Osteocyte (in vitro differentiated cells): ENCODE results near the gene LARP1. TPM values are rescaled to one million over a fixed set of nuclear protein-coding genes. Genes with fewer than 3 reads are reported as not detected.

Experiments used
- DNase-seq: peaks from one replicate; pipeline ENCODE4 v3.0.0; 2021; ENCODE audit warnings: mixed read lengths; ENCODE audit not compliant: unreplicated experiment; ENCODE audit errors: extremely low spot score
- H3K27ac Mint-ChIP-seq: one replicate; pipeline ENCODE4 v1.8.0; 2021; ENCODE audit warnings: mild to moderate bottlenecking, mixed read lengths; ENCODE audit not compliant: unreplicated experiment
- H3K27me3 Mint-ChIP-seq: one replicate; pipeline ENCODE4 v1.8.0; 2021; ENCODE audit warnings: mixed read lengths; ENCODE audit not compliant: unreplicated experiment
- H3K36me3 Mint-ChIP-seq: one replicate; pipeline ENCODE4 v1.8.0; 2021; ENCODE audit warnings: mixed read lengths; ENCODE audit not compliant: unreplicated experiment
- H3K4me1 Mint-ChIP-seq: one replicate; pipeline ENCODE4 v1.8.0; 2021; ENCODE audit warnings: mixed read lengths; ENCODE audit not compliant: unreplicated experiment
- H3K4me3 Mint-ChIP-seq: one replicate; pipeline ENCODE4 v1.8.0; 2021; ENCODE audit warnings: mild to moderate bottlenecking, moderate library complexity, mixed read lengths; ENCODE audit not compliant: unreplicated experiment
- H3K9me3 Mint-ChIP-seq: one replicate; pipeline ENCODE4 v1.8.0; 2021; ENCODE audit warnings: mixed read lengths; ENCODE audit not compliant: unreplicated experiment
- CTCF ChIP-seq: fragments of 200-600 bp; sonication (generic); IDR thresholded peaks from 2 replicates; pipeline ENCODE4 v1.5.0; 2021; ENCODE audit warnings: antibody characterized with exemption, mild to moderate bottlenecking, moderate library complexity
- total RNA-seq: library from RNA; stranded (reverse); gene quantifications from 2 replicates; pipeline ENCODE4 v1.2.1, GENCODE V29; 2021

Gene LARP1
- total RNA-seq, 1 donor from 2014 or later: 247 TPM

GRCh38 chr5:154813158-154813557 lies 58.0 kb downstream of the LARP1 start:
- Mint-ChIP-seq H3K4me1 (no peaks in the 10 kb centered on the region), H3K4me3 (no peak overlapping the region), H3K36me3 (peaks cover 62% of the 10 kb centered on the region), H3K27me3 (no peaks in the 10 kb centered on the region), H3K9me3 (no peaks in the 10 kb centered on the region), H3K27ac (no peak overlapping the region)
- TF ChIP-seq CTCF: no peak
- DNase-seq: no peak

DNA sequence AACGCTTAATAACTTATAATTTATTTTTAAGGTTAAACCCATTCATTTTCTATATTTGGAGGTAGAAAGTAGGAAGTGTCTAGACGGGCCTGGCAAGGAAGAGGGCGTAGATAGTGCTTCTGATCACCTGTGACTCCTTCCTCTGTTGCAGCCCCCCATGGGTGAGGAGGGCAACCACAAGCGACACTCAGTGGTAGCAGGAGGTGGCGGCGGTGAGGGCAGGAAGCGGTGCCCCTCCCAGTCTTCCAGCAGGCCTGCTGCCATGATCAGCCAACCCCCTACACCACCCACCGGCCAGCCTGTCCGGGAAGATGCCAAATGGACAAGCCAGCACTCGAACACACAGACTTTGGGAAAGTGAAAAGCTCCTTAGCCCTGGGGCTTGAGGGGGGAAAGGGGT lies 58.6 kb downstream of the LARP1 start:
- TF ChIP-seq CTCF: no peak
- Mint-ChIP-seq H3K36me3 (peaks cover 58% of the 10 kb centered on the region), H3K9me3 (no peaks in the 10 kb centered on the region)

DNA sequence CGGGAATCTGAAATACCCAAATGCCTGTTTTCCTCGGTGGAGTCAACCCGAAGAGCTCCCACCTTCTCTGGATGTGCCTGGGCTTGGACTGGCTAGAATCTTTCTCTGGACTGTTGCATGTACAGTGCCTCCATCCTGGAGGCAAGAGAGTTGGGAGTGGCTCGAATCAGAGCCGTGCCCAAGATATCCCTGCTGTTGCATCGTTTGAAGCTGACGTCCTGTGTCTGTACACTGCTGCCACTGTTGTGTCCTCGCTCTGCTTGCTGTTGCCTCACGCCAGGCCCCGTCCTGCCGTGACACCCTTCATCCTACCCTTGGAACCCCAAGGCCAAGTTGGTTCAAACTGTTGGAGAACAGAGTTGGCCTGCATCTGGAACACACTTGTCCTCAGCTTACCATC lies 59.8 kb downstream of the LARP1 start:
- Mint-ChIP-seq H3K36me3 (peaks cover 61% of the 10 kb centered on the region), H3K27ac (no peak overlapping the region), H3K27me3 (no peaks in the 10 kb centered on the region), H3K4me1 (no peaks in the 10 kb centered on the region), H3K9me3 (no peaks in the 10 kb centered on the region), H3K4me3 (no peak overlapping the region)
- TF ChIP-seq CTCF: no peak
- no peak for DNase-seq

More for the DNA sequence above, 58.6 kb downstream of the LARP1 start:
- DNase-seq: no peak
- peak overlapping the region; percentile 41 for H3K27ac Mint-ChIP-seq
- no peak overlapping the region for H3K4me3 Mint-ChIP-seq
- H3K27me3 Mint-ChIP-seq: no peaks in the 10 kb centered on the region
- no peaks in the 10 kb centered on the region for H3K4me1 Mint-ChIP-seq

GRCh38 chr5:154815684-154816247 lies 60.6 kb downstream of the LARP1 start:
- Mint-ChIP-seq H3K4me3 (no peak overlapping the region), H3K27me3 (no peaks in the 10 kb centered on the region)

More at GRCh38 chr5:154815684-154816247, 60.6 kb downstream of the LARP1 start:
- Mint-ChIP-seq H3K9me3 (no peaks in the 10 kb centered on the region), H3K4me1 (no peaks in the 10 kb centered on the region), H3K27ac (peak overlapping the region; percentile 16), H3K36me3 (peaks cover 64% of the 10 kb centered on the region)
- no peak for TF ChIP-seq CTCF
- no peak for DNase-seq
